ENCODE data around the gene PPP1R9A.
A peak's percentile ranks its signal among the peaks of the same experiment; 100 is the strongest.

Gene PPP1R9A

DNA sequence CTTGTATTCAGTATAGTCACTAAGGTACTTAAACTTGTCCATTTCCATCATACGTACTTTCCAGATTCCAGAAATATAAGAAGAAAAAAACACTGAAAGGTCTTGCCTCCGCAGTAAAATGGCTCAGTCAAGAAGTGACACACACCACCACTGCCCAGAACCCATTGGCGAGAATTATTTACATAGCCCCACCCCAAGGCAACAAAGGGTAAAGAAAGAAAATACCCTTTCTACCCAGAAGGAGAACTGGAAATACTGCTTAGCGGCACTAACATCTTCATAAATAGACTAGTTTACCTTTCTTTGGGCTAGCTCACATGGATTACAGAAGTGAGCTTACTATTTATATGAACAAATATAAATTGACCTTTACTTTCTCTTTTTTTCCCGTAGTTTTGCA lies 194.0 kb downstream of the PPP1R9A start:
- no peak for DNase-seq

DNA sequence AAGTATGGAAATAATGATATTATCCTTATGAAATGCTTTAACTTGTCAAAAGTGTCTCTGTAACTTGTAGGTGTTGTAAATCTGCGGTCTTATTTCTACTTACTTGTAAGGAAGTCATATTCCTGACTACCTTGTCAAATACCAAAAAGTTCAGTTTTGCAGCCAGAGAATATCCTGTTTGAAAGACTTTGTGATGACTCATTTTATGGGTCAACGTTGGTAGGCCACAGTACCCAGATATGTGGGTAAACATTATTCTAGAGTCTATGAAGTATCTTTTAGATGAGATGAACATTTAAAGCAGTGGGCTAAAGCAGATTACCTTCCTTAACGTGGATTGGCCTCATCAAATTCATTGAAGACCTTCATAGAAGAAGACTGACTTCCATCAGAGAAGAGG lies 195.3 kb downstream of the PPP1R9A start:
- DNase-seq, result peak; percentile 7

DNA sequence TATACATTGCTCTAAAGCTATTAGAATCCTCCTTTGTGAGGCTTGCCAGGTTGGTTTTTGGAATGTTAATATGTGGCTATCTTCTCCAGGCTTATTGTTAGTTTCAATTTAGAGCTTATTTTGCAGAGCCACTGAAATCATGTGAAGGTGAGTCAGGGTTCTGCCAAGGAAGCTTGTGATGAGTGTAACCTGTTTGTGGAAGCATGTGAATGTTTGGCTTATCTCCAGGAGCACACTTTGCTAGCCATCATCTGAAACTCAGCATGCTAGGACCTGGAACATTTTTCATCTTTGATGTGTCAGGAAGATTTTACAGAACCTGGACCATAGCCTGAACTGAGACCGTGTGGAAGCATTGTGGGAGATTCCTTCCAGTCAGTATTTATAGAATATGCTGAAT lies 197.3 kb downstream of the PPP1R9A start:
- peak; percentile 5 for DNase-seq

DNA sequence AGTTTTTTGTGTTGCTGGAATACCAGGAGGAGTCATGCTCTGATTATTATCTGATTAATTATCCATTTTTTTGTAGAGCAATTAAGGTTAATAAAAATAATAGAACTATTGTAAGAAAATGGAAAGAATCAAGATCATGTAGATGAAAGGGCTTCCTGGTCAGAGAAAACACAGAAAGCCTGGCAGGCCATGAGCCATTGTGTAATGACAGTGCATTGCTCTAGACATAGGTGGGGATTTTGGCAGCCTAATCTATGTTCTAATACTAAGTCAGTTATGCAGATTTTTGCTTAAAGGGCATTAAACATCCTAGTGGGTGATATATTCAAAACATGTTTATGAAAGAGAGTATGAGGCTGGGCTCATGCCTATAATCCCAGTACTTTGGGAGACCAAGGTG lies 198.2 kb downstream of the PPP1R9A start:
- no peak for DNase-seq

DNA sequence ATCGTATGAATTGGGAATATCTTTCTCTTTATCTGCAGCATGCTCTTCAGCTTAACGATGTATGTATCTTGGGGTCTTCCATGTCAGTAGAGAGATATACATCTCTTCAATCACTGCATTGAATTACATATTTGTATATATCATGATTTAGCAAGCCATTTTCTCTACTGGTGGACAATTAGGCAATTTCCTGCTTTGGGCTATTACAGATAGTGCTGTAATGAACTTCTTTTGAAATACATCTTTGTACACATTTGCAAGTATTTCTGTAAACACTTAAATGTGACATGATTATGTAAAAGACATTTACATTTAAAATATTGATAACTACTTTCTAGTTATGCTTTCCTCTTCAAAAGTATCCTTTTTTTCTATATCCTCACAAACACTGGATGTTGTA lies 199.0 kb downstream of the PPP1R9A start:
- no peak for DNase-seq

DNA sequence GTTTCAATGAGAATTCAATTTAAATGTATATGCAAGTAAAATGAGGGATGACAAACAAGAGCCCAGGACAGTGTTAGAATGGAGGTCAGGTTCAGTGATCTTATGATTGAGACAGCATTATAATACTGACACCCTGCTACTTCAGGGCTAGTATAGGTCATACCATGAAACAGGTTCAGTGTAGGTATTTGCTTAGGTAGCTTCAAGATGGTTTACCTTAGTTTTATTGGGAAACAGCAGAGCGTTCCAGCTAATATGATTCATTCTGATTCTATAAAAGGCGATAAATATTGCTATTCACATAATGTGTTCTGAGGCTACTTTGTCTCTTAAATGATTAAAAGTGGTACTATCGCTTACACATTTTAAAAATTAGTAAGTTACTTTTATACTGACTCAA lies 203.3 kb downstream of the PPP1R9A start:
- DNase-seq, result no peak

DNA sequence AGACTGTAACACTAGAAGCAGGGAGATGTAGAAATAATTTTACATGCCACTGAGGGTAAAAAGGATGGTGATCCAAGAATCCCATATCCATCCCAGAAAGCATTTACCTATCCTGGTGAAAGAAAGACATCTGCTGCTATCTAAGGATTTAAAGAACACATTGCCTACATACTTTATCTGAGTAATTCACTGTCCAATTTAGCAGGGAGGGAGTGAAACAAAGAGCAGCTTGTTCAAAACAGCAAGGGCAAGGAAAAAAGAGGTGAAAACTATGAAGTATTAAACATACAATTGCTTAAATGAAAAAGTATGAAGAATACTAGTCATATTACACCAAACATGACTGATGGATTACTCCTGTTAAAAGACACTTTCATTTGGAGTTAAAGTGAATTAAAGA lies 206.2 kb downstream of the PPP1R9A start:
- no peak for DNase-seq

DNA sequence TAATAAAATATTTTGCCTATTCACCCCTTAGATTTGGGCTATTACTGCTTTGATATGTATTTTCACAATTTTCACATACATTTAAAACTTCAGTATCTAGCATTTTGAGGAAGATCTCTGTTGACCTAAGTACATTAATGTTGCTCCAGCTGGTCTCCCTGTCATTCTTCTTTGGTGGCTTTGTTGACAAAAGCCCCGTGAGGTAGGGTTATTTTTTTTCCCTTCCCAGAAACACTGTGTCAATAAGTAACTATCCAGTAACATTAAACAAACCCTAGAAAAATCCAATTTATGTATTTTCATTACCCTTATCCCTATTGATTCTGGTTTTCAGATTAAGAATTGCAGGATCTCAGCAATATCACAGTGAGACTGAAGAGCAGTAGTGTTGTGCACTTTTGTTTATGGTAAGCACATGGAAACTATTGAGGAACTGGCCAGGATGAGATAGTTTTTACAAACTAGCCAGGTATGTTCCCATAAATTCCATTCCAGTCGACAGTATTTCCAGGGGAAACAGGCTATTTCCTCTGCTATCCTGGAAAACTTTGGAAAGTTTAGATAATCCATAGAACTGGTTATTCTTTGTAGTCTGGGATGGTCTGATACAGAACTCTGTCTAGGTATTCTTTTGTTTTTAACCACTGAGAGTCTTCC lies 218.8 kb downstream of the PPP1R9A start:
- no peak for DNase-seq

DNA sequence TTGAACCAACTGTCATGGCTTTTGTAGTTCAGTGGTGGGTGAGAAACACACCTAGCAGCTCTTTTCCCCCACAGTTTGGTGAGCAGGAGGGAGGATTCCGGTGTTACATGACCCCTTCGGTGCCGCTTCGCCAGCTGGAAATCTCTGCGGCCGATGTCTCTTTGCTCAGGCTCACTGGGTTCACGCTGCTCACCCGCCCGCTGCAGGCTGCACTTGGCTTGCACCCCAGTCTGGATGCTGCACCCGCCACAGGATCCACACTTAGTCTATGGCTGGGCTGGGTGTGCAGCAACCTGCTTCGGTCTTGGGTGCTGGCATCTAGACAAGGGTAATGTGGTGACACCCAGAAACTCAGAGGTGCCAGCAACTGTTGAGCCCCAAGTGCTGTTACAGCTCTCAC lies 225.1 kb downstream of the PPP1R9A start:
- no peak for DNase-seq

DNA sequence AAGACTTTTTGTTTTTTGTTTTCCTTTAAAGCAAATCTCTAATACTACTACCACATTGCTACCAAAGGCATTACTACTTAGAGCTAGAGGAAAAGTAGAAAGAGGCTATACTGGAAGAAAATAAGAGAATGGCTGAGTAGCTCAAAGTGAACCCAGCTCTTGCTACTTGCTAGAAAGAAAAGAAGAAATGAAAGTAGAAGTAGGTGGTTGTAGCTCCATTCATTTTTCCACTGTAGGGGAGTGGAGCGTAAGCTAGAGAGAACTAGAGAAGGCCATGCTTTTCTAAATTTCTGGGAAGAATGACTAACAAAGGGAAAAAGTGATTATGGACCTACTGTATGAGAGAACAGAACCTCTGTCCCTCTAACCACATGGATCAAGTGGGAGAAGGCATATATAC lies 232.5 kb downstream of the PPP1R9A start:
- no peak for DNase-seq

DNA sequence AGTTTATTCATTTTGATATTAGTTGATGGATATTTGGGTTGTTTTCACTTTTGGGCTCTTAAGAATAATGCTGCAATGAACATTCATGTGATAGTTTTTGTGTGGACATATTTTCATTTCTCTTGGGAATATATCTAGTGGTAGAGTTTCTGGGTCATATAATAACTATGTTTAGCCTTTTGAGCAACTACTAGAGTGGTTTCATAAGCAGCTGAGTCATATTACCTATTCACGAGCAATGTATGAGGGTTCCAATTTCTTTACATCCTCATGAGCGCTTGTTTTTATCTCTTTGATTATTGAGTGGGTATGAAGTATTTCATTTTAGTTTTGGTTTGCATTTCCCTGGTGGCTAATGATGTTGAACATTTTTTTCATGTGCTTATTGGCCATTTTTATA lies 234.4 kb downstream of the PPP1R9A start:
- DNase-seq, result peak; percentile 57

DNA sequence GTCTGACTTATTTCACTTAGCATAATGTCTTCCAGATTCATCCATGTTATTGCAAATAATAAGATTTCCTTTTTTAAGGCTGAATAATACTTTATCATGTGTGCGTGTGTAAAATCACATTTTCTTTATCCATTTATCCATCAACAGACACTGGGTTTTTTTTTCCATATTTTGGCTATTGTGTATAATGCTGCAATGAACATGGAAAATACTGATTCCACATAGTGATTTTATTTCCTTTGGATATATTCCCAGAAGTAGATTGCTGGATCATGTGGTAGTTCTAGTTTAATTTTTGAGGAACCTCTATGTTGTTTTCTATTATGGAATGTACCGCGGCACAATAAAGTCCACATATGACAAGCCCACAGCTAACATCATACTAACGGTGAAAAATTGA lies 236.9 kb downstream of the PPP1R9A start:
- DNase-seq, result no peak

DNA sequence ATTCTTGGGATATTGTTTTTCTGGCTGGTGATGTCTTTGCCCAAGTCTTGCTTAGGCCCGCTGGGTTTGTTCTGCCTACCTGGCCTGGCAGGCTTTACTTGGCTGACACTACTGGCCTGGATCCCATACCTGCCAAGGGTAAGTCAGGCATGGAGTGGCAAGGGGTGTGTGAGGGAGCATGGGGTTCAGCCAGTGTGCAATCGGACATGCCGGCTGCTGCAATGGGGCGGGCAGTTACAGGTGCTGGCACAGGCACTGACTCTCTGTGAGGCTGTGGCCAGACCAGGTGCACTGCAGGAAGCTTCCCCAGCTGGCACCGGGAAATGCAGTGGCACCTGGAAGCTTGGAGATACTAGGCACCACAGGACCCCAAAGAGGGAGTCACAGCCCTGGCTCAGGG lies 248.6 kb downstream of the PPP1R9A start:
- DNase-seq, result no peak

DNA sequence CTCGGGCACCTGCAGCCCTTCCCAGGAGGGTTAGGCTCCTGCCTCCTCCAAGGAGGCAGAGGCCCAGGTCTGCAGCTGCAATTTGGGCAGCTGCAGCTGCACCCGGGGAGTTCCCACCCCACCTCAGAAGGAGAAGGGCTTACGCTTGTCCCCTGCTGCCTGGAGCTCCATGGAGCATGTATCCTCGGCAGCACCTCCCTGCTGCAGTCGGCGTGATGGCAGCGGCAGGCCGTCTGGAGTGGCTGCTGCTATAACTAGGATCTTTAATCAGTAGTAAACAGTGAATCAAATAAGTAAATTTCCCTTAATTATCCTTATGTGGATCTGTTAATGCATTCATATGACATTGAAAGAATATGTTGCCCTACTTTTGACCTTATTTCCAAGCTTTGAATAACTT lies 250.0 kb downstream of the PPP1R9A start:
- no peak for DNase-seq

DNA sequence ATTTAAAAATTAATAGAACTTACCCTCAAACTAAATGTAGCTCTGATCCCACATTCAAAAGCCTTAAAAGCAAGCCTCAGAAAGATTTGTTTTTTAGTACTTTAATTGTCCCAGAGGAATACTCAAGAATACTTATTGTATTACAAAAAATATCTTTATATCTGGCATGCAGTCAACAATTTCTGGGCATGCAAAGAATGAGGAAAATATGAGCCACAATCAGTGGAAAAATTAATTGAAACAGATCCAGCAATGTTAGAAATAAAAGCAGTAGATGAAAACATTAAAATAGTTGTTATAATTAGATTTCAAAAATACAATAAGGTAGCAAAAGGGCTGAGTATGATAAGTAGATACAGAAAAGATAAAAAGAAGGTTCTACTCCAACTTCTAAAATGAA lies 262.3 kb downstream of the PPP1R9A start:
- DNase-seq, result peak; percentile 60

DNA sequence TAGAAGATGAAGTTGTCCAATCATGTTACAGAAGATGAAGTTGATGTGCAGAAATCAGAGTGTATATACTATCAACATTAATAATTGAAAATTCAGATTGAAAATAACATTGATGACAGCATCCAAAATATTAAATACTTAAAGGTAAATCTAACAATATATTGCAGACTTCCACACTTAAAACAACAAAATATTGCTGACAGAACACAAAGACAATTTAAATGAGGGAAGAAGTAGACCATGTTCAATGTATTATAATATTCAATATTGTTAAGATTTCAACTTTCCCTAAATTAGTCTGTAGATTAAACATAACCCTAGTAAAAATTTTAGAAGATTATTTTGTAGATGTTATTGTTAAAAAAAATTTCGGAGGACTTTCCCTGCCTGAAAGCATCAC lies 265.0 kb downstream of the PPP1R9A start:
- no peak for DNase-seq

DNA sequence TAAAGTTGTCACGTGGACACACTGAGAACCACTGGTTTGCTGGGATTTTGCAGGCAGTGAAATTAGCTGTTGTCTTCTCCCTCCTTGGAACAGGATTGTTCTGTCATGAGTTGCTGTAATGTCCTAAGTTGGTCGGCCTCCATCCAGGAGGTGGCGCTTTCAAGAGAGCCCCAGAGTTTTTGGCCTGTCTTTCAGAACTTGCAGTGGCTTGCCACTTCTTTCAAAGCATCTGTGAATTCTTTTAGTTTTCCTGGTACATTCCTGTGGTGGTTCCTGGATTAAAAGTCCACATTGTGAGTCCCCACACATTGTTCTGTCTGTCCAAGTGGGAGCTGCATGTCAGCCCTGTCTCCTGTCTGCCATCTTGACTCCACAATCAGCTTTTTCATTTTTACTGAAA lies 283.1 kb downstream of the PPP1R9A start:
- DNase-seq, result peak; percentile 32

DNA sequence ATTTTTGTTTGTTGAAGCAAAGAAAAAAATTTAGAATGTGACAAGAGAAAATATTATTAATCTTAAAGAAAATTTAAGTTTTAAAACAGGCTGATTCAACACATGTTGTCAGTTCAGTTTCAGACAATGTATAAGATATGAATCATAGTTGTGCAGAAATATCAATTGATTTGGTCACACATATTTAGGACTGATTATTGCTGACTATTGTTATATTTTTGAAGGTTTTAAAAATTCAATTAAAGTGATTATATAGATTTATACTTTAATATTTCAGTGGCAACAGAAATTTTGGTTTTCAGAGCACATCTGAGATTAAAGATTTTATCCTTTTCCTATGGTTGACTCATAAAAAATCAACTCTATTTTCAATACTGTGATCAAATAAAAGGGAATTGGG lies 284.4 kb downstream of the PPP1R9A start:
- no peak for DNase-seq

DNA sequence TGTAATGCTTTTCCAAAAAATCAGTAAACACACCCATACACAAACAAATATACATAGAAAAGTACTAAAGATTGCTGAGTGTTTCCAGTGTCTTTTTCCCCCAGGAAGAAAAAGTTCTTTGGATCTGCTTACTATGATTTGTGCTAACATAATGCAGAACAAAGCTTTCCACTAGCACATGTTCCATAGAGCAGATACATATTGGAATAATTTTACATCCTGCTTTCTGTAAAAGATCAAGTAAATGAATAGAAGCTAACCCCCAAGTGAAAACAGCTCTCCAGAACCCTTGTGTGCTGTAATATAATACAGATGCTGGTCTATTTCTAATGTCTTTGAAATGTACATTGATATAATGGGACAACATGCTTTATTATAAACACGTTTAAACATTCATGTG lies 291.5 kb downstream of the PPP1R9A start:
- no peak for DNase-seq

DNA sequence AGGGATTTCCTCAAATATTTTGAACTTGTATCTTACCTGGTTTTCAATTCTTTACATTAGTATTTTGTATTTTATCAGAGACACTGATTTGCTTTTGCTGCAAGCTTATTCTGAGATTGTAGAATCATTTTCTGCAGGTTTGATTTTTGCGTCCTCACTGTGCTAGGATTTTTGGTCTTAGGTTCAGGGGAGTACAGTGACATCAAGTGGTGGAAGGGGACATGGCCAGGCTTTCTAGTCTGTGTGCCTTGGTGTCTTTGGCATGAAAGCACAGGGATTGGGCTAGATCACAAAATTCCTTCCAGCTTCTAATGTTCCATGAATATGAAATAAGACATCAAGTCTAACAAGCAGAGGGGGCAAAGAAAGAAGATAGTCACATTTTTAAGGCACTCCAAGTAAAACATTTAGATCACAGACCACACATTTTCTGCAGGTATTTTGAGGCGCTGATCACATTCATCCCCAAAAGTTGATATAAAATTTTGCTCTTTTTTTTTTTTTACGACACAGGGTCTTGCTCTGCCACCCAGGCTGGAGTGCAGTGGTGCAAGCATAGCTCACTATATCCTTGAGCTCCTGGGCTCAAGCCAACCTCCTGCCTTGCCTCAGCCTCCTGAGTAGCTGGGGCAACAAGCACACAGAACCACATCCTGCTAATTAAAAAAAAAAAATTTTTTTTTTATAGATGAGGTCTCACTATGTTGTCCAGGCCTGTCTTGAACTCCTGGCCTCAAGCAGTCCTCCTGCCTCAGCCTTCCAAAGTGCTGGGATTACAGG lies 292.6 kb downstream of the PPP1R9A start:
- peak; percentile 63 for DNase-seq

DNA sequence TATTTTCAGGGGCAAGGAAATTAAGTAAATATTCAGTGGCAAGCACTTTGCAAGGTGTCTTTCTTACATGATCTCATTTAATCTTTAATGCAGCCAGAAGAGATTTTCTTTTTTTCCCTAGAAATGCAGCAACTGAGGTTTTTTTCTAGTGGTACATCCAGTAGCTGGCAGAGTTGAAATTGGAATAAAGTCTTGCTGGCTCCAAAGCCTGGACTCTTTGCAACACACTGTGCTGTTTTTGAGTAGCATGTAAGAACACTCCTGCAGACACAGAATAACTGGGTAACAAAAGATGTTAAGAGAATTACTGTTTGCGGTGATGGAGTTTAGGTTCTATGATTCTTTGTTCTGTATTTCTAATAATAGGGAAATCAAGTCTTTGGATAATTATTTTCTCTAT lies 293.3 kb downstream of the PPP1R9A start:
- no peak for DNase-seq

DNA sequence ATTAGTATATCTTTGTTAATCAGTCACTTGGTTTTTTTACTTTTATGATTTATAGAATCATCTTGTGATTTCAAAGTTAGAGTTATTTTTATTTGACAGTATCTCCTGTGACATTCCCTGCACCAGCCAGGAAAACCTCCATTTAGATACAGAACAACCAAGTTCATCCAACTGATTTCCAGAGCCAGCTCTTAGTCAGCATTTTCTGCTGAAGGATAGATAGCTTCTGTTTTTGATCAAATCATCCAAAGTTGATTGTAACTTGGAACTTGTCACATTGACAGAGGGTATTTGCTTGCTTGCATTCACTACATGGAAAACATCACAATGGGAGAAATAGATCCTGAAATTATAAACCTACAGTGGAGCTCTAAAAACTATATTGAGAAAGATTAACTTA lies 294.3 kb downstream of the PPP1R9A start:
- DNase-seq, result no peak

DNA sequence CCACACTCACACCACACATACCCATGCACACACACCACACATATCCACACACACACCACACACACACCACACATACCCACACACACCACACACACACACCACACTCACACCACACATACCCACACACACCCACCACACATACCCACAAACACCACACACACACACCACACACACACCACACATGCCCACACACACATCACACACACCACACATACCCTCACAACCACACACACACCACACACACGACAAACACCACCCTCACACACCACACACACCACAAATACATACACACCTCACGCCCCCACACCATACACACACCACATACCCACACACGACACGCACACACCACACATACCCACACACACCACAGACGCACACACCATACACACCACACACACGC lies 297.2 kb downstream of the PPP1R9A start:
- no peak for DNase-seq

DNA sequence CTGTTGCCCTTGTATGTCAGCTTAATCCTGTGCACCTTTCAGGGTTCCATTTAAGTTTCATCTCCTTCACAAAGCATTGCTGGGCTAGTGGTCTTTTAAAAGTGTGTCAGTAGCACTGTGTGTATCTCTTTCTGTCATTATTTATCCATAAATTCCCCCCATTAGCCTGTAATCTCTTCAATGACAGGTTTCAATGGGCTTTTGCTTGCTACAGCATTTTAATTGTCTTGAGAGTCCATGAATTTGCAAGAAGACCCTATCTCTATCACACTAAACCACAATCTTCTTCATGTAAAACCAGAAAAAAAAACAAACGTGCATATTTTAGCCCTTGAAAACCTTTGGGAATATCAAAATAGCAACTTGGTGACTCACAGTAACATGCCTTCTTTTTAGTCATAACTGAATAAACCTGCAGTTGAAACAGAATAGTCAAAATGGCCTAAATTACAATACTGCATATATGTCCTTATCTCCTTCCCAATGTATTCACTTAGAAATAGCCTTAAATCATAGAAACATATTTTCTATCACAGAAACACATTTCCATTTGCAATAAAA lies 298.4 kb downstream of the PPP1R9A start:
- peak; percentile 92 for DNase-seq

DNA sequence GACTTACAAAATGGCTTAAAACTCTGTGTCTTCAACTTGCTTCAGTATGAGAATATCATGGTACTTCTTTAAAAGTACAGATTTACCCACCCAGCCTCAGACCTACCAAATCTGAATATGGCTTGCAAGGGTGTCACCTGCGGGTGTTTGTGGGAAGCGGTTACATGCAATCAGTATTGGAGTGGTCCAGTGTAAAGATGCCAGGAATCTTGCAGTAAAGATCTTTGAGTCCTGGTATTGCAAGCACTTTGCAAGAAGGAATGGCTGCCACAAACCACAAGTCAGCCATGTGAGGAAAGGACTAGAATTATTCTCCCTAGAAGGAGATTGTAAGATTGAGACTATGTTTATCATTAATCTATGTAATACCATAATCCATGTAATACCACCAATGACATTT lies 301.9 kb downstream of the PPP1R9A start:
- DNase-seq, result peak; percentile 54

Measured in fibroblast of upper back skin (primary cell).